Mucosa of gallbladder (tissue), 1 donor: ENCODE data around the gene DPP6. TPM values are rescaled to one million over a fixed set of nuclear protein-coding genes. Genes with fewer than 3 reads are reported as not detected.
A peak's percentile ranks its signal among the peaks of the same experiment; 100 is the strongest.
"Not testable (repeated sequence)": the region's sequence is repeated elsewhere in the genome, so short reads cannot be mapped to it uniquely, and the experiment has no call there.

Source experiments
- DNase-seq: peaks from one replicate; pipeline ENCODE4 v3.0.0-alpha.2; 2020; ENCODE audit warnings: low spot score
- total RNA-seq: library from RNA; stranded (reverse); gene quantifications from one replicate; pipeline ENCODE4 v1.2.1, GENCODE V29; 2021
- donor health status: DM: no; HTN: no; CAD: no.

DPP6 gene
- total RNA-seq, 1 donor from 2014 or later = 0.35 TPM

DNA sequence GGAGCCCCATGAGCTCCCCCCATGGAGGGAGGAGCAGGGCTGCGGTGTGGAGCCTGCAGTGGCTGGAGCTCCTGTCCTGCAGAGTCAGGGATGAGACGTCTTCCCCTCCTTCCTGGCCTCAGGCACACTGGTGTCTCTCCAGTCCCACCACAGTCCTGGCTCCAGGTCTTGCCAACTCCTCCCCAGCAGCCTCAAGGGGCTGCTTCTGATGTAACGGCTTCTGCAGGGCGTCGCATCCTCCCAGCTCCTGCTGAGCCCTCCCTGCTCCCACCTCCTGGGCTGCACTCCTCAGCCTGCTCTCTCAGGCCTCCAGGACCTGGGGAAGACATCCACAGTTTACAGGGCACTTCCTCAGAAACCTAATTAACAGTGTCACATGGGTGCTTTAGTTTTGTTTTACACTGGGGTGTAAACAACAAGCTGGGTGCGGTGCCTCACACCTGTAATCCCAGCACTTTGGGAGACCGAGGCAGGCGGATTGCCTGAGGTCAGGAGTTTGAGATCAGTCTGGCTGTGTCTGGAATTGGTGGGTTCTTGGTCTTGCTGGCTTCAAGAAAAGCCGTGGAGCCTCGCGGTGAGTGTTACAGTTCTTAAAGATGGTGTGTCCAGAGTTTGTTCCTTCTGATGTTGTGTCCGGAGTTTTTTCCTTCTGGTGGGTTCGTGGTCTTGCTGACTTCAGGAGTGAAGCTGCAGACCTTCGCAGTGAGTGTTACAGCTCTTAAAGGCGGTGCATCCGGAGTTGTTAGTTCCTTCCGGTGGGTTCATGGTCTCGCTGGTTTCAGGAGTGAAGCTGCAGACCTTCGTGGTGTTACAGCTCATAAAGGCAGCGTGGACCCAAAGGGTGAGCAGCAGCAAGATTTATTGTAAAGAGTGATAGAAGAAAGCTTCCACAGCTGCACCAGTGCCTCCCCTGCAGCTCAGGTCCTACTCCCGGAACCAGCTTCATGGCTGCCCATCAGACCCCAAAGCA lies 855.7 kb downstream of the DPP6 start:
- DNase-seq = no peak

DNA sequence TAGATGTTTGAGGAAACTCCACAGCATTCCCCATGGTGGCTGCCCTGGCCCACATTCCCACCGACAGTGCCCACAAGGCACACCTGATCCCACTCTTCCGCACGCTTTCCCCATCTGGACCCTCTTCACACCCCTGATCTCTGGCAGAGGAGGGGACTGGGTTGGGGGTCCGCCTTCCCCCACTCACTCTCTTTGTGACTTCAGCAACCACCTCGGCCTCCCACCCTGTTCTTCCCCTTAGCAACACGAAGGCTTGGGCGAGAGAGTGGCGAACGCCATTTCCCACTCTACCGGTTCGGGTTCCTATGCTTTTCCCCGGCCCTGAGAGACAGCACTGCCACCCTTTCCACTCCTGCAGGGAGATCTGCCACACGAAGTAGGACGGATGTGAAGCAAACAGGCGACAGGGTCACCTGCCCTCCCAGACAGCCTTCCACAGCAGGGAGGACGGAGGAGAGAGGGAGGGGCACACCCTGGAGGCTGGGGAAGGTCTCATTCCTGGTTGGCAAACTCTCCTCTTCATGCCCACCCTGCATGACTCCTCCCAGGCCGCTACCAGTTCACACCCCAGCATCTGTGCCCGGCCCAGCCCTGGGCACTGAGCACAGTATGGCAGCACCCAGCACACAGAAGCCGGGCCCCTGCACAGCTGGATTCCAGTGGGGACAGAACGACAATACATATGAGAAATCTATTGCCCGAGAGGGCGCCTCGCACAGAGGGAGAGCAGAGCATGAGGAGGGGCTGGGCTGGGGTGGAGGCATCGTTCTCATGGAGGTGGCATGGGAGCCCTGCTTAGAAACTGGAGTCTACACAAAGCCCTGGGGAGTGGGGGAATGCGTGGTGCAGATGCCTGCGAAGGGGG lies 857.3 kb downstream of the DPP6 start:
- no peak for DNase-seq

DNA sequence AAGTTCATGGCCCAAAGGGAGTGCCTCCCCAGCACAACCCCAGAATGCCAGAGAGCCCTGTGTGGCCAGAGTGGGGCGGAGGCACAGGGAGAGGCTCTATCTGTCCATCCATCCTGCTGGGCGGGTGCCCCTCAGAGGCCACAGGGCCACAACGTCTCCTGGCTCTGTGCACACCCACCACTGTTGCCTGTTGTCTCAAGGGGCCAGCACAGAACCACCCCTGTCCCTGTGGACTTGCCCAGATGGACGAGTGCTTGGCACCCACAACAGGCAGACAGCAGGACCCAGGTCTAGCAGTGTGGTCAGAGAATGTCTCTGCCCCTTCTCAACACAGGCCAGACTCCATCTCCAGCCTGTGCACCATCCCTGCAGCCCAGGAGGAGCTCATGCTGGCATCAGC lies 857.9 kb downstream of the DPP6 start:
- no peak for DNase-seq

DNA sequence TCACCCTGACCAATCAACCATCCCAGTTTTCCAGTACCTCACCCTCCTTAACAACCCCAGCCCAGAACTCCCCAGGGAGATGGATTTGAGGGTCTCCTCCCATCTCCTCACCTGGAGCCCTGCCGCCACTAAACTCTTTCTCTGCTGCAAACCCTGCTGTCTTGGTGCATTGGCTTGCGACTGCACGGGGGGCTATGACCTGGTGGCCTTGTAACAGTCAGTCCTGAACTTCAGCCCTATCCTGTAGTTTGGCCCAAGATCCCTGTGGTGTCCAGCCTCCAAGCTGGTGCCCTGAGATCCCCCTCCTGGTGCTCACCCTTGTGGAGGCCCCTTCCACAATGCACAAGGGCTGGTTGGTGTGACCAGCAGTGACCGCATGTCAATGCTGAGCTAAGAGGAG lies 858.8 kb downstream of the DPP6 start:
- DNase-seq = no peak

DNA sequence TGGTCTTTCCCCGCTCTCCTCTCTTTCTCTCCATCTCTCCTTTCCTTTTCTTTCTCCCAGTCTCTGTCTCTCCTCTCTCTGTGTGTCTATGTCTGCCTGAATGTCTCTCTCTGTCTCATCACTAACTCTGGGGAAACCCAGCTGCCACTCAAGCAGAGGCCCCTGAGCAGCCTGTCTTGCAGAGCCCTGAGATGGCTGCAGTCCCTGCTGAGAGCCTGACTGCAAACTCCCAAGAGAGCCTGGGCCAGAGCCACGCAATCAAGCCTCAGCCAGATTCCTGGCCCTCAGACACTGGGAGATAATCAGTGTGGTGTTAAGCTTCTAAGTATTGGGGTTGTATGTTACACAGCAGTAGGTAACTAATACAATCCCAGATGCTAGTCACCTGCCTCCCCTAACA lies 859.2 kb downstream of the DPP6 start:
- DNase-seq = no peak

DNA sequence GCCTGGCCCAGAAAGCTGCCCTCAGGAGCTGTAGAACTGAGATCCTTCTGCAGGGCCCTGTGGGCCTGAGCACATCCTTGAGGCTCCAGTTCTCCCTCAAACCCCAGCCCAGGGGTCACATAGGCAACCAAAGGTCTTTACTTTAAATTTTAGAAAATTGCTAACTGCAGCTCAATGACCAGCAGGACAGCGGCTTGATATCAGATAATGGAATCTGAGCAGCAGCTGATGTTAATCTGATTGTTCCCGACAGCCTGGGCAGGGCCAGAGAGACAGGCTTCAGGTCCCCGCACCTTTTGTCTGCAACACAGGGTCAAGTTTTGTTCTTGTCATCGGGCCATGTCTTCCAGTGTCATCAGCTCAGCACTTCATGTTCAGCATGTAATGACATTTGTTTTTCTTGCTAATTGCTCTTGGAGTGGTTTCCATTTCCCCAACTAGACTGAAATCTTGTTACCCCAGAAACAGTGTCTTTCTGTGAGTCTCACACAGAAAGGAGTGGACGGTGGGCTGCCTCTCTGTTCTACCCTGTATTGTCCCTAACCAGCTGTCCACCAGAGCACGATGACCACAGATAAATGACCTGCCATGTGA lies 859.8 kb downstream of the DPP6 start:
- no peak for DNase-seq

DNA sequence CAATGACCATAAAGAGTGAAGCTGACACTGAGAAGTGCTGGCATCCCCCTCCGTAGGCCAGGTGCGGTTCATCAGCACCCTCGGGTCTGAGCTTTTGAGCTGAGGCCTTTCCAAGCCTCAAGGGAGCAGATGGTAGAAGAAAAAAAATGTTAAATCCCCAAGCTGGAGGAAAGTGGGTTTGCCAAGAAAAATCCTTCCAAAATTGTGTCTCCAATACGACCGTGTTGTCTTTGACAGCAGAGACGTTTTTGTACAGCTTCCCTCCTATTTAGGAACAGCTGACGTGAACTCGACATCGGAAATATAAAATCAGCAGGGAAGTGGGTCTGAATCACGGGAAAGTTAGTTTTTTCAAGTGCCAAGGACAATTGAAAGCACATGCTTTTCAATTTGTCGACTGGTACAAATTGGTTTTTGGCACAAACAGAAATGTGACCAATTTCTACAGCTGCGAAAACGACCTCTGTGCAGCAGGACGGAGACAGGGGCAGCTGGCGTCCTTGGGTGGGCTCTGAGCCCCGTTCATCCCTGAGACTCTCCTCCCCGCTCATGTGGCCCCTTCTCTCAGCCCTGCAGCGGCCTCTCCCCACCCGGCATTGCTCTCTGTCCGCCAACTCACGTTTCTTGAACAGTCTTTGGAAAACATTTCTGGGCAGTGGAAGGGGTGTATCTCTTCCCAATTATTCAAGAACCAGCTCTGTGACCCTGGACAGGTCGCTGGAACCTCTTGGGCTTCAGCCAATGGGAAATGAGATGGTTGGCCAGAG lies 860.9 kb downstream of the DPP6 start:
- DNase-seq = no peak

DNA sequence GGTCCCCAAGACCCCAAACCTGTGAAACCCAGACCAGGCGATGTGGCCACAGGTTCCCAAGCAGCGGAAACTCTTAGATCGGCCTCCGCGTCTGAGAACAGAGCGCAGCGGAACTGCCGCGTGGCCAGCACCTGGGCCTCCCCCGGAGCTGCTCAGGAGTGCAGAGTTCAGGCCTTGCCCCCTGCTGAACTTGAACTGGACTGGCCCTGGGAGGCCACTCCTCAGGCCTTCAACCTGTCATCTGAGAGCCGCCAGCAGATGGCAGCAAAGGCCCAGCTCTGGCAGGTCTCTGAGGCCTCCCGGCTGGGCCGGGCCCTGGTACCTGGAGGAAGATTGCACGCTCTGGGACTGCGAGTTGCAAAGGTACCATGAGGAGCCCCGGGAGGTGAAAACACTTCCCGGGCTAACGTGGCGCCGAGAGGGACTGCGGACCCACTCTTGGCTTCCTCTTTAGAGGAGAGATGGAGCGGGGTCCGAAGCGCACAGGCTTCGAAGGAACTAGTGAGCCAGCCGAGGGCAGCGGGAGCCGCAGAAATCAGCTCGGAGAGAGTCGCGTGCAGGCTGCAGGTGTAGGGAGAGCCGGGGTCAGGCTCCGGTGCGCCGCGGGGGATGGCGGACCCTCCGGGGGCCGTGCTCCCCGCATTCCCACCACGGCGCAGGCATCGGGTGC lies 861.6 kb downstream of the DPP6 start:
- DNase-seq = peak; percentile 89

DNA sequence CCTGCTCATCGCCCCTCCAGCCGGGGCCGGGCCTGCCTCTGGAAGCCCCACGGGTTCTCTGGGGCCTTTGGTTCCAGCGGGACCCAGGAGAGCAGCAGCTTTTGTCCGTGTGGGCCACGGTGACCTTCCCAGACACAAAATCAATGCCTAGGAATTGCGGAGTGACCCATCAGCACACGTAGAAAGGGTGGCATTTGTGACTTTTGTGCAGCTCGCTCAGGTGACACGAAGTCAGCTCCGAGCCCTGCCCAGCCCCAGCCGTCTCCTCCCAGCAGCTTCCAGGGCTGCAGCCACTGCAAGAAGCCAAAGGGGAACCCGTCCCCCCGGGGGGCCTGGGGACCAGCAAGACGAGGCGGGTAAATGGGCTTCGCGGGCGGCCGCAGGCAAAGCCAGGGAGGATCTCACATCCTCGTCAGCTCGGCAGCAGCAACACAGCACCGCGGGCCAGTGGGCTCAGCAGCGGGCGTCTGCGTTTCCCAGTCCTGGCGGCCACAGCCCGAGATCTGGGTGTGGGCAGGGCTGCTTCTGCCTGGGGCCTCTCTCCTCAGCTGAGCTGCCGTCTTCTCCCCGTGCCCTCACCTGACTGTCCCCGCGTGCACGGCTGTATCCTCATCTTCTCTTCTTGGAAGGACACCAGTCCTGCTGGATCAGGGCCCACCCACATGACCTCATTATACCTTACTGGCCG lies 862.3 kb downstream of the DPP6 start:
- no peak for DNase-seq

DNA sequence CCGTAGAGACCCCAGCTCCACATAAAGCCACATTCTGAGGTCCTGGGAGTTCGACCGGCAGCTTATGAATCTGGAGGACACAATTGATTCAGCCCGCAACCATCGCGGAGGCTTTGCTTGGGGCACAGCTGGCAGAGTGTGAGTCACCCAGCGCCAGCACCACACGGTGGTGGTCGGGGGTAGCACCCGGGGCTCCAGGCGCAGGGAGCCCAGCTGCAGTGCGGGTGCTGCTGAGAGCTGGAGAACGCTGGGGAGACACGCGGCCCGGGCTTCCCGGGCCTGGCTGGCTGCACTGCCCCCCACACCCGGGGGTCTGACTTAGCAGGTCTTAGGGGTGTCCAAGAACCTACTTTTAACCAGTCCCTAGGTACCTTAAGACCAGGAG lies 862.8 kb downstream of the DPP6 start:
- DNase-seq = no peak

DNA sequence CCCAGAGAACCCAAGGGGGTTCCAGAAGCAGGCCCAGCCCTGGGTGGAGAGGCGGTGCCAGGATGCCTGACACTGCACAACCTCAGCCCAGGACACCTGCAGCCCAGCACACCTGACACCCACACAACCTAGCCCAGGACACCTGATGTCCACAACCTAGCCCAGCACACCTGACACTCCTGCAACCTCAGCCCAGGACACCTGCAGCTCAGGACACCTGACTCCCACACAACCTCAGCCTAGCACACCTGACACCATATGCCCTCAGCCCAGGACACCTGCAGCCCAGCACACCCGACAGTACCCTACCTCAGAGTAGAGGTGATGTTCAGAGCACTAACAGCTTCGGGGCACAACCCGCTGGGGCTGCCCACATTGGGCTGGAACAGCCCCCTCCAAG lies 863.4 kb downstream of the DPP6 start:
- no peak for DNase-seq

DNA sequence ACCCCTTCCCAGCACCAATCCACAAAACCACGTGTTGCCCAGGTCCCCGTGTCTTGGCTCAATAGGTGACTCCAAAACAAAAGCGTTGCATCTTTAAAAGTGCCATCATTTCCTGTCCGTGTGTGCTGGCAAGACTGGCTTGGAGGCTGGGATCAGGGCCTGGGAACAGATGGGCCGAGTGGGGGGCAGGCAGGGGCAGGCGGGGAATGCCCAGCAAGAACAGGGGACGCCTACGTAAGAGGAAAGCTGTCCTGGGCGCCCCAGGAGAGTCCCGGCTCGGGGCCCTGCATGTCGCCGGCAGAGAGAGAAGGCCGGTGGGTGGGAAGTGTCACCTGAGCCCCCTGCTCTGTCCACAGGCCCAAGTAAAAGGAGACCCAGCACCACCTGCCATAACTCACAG lies 864.2 kb downstream of the DPP6 start:
- DNase-seq = no peak

DNA sequence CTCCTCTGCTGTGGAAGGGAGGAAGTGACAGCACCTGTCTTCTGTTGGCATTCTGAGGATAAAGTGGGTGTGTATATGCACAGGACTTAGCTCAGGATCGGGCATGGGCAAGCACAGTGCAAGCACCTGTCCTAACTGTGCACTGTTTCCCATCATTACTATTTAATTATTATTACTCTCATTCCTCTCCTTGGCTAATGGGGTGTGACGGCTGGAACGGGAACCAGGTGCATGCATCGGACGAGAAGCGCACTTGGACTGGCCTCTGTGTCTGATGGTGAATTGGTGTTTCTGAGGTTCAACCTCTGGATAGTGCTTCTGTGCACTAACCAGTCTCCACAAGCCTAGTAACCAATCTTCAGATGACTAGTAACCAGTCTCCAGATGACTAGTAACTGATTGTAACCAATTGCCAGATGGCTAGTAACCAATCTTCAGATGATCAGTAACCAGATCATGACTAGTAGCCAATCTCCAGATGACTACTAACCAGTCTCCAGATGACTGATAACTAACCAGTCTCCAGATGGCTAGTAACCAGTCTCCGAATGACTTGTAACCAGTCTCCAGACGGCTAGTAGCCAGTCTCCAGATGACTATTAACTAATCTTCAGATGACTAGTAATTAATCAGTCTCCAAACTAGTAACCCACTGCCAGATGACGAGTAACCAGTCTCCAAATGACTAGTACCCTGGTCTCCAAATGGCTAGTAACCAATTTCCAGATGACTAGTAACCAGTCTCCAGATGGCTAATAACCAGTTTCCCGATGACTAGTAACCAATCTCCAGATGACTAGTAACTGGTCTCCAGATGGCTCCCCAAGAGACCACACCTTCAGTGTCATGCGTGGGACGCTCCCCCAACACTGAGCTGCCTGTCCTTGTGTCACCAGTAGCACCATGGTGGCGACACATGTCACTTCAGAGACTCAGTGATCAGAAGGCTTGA lies 864.9 kb downstream of the DPP6 start:
- no peak for DNase-seq

DNA sequence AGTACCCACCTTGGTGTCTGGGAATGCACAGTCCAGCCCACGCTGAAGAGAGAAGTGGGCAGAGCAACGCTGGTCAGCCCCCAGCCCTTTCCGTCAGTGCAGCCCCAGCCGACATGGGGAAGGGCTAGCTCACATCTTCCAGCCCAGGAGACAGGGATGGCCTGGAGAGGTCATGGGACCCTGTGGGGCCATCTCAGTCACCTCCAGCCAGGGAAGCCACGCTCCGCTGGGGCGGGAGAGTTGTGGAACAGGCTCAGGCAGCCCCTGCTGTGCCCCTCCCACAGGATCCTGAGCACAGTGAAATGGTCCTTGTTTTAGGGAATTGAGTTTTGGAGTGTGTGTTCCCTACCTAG lies 865.6 kb downstream of the DPP6 start:
- no peak for DNase-seq

DNA sequence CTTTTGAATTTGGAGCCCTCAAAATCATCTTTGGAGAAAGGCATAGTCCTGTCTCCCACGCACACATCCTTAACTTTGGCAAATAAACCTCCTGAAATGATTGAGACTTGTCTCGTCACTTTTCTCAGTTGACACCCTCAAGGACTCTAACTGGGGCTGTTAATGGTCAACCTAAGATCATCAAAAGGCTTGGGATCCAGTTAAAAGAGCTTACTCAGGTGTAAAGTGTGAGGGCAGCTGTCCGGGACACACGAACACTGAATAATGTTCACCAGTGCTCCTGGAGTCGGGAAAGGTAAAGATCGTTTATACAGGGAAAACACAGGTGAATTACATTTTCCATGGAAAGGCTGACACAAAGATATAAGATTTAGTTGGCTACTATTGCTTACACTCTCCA lies 866.1 kb downstream of the DPP6 start:
- no peak for DNase-seq

DNA sequence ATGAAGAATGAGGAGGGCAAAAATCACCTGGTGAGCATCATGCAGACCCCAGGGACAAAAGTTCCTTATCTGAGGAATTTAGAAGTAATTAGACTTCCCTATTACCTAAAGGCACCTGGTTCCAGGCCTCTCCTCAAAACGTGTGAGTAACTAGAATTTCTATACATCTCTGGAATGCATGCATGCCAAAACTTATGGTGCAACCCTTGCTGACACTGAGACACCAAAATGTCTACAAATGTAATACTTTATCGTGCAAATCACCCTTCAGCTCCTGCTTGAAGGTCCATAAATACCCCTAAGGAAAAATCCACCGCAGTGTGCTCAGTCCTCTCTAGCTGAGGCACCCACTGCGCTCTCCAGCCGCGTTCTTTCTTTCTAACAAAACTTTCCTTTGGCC lies 866.5 kb downstream of the DPP6 start:
- no peak for DNase-seq

DNA sequence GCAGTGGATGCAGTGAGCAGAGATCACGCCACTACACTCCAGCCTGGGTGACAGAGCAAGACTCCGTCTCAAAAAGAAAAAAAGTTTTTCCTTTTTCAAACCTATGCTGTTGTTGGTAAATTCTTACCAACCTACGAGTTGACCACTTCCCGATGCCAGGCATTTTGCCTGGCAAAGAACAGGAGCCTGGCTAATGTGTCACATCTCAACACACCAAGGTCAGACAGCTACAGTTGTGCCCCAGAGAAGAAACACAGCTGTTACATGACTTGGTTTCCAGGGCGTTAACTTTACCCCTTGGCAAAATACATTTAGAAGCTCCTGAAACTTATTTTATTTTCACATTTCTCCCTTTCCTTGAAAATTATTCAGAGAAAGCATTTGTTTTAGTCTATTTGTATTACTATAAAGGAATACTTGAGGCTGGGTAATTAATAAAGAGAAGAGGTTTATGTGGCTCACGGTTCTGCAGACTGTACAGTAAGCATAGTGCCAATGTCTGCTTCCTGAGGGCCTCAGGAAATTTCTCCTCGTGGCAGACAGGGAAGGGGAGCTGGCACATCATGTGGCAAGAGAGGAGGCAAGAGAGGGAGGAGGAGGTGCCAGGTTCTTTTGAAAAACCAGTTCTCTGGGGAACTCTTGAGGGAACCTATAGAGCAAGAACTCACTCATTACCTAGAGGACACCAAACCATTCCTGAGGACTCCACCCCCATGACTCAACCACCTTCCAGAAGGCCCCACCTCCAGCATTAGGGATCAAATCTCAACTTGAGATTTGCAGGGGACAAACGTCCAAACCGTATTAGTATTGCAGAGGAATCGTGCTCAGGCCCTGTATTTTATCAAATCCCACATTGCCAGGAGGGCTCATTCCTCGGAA lies 867.4 kb downstream of the DPP6 start:
- DNase-seq = no peak

DNA sequence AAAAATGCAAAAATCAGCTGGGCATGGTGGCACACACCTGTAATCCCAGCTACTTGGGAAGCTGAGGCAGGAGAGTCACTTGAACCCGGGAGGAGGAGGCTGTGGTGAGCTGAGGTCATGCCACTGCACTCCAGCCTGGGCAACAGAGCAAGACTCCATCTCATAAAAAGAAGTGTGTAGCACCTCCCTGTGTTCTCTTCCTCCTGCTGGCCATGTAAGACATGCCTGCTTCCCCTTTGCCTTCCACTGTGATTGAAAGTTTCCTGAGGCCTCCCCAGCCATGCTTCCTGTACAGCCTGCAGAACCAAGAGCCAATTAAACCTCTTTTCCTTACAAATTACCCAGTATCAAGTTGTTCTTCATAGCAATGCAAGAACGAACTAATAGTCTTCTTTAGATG lies 870.3 kb downstream of the DPP6 start:
- DNase-seq = not testable (repeated sequence)
